Fibroblast of lung (primary cell): ENCODE measurements around the gene MICAL2. TPM values are rescaled to one million over a fixed set of nuclear protein-coding genes. Genes with fewer than 3 reads are reported as not detected.

Source experiments
- DNase-seq, 2 donors: peaks; one replicate each; pipeline versions ENCODE4 v3.0.0 to v3.0.0-alpha.2; 2010; ENCODE audit warnings: low read depth in 2 of 2
- H2AFZ ChIP-seq: 2 replicates; pipeline ENCODE4 v1.5.1; 2012; ENCODE audit warnings: low read length, control low read depth, inconsistent platforms
- H3K27ac ChIP-seq: 2 replicates; pipeline ENCODE4 v1.5.1; 2011; ENCODE audit warnings: low read length, control low read depth; ENCODE audit not compliant: insufficient read depth
- H3K27me3 ChIP-seq: 2 replicates; pipeline ENCODE4 v1.5.1; 2011; ENCODE audit warnings: mild to moderate bottlenecking, low read length; ENCODE audit not compliant: control insufficient read depth, insufficient read depth
- H3K36me3 ChIP-seq: 2 replicates; pipeline ENCODE4 v1.5.1; 2011; ENCODE audit warnings: low read length; ENCODE audit not compliant: control insufficient read depth, insufficient read depth
- H3K4me1 ChIP-seq: 2 replicates; pipeline ENCODE4 v1.5.1; 2011; ENCODE audit warnings: low read length; ENCODE audit not compliant: control insufficient read depth, insufficient read depth; ENCODE audit errors: extremely low read depth
- H3K4me2 ChIP-seq: 2 replicates; pipeline ENCODE4 v1.5.1; 2011; ENCODE audit warnings: low read length, control low read depth; ENCODE audit not compliant: insufficient read depth; ENCODE audit errors: extremely low read depth
- H3K4me3 ChIP-seq, 4 experiments: fragments of 200-600 bp in 1 of 4; sonication (generic) in 1 of 4; replicated peaks in 1 of 4; 2 replicates each; pipeline ENCODE4 v1.5.1; 2011 to 2016; ENCODE audit warnings: low read length in 4 of 4, low read depth in 3 of 4, mild to moderate bottlenecking in 3 of 4, control low read depth in 2 of 4, inconsistent platforms in 1 of 4, mixed read lengths in 1 of 4; ENCODE audit not compliant: insufficient read depth in 1 of 4; ENCODE audit errors: control extremely low read depth in 1 of 4
- H3K79me2 ChIP-seq: 2 replicates; pipeline ENCODE4 v1.5.1; 2012; ENCODE audit warnings: mild to moderate bottlenecking, low read length, inconsistent platforms; ENCODE audit not compliant: control insufficient read depth, insufficient read depth
- H3K9ac ChIP-seq: 2 replicates; pipeline ENCODE4 v1.5.1; 2011; ENCODE audit warnings: mild to moderate bottlenecking, low read length, control low read depth; ENCODE audit not compliant: insufficient read depth
- H3K9me3 ChIP-seq: 2 replicates; pipeline ENCODE4 v1.5.1; 2012; ENCODE audit warnings: low read depth, low read length; ENCODE audit not compliant: control insufficient read depth, insufficient read depth
- H4K20me1 ChIP-seq: 2 replicates; pipeline ENCODE4 v1.5.1; 2011; ENCODE audit warnings: low read length; ENCODE audit not compliant: control insufficient read depth, insufficient read depth; ENCODE audit errors: extremely low read depth
- CTCF ChIP-seq, 2 donors: IDR thresholded peaks in 1 of 2; conservative IDR thresholded peaks in 1 of 2; 1 replicate in 1 of 2; 2 replicates in 1 of 2; pipeline ENCODE4 v1.5.1; 2011 to 2012; ENCODE audit warnings: low read length in 2 of 2, control low read depth in 1 of 2, inconsistent platforms in 1 of 2, low read depth in 1 of 2, mild to moderate bottlenecking in 1 of 2
- EZH2 ChIP-seq: IDR thresholded peaks from 2 replicates; pipeline ENCODE4 v1.5.1; 2012; ENCODE audit warnings: low read length, control low read depth, mild to moderate bottlenecking; ENCODE audit errors: missing control alignments
- polyA plus RNA-seq, 2 donors: library from polyadenylated mRNA; depleted of rRNA in 1 of 2; stranded (reverse) in 1 of 2; unstranded in 1 of 2; fragments of >200 nt; gene quantifications; 2 replicates each; pipeline ENCODE4 v1.2.1, GENCODE V29; 2011 to 2012; ENCODE audit warnings: missing spikeins in 1 of 2
- total RNA-seq: library from RNA; depleted of rRNA; stranded (reverse); fragments of >200 nt; gene quantifications from 2 replicates; pipeline ENCODE4 v1.2.1, GENCODE V29; 2014

The MICAL2 gene
- total and polyA plus RNA-seq, 2 donors (not counting 1 experiment from before 2014, with no cell fraction given) = 78.5 to 275 TPM

- H3K9me3 ChIP-seq = no peaks in the 10 kb centered on the region
- no peaks in the 10 kb centered on the region for H3K27me3 ChIP-seq
- TF ChIP-seq CTCF (conservative IDR thresholded peaks at IDR 0.05 in 1 of 2, IDR thresholded peaks at IDR 0.05 in 1 of 2; ENCODE audit: low read depth in 1 of 2, low read length in 2 of 2) (peak in 1 of 2 donors; percentile 3), EZH2 (no peak)
- H4K20me1 ChIP-seq = no peaks in the 10 kb centered on the region
- peak; percentile 88 to 92 for DNase-seq
- peaks cover 4% of the 10 kb centered on the region for H3K36me3 ChIP-seq
- peaks cover 39% of the 10 kb centered on the region for H3K4me1 ChIP-seq
- H3K27ac ChIP-seq = peak overlapping the region; percentile 49
- peaks cover 83% of the 10 kb centered on the region for H3K79me2 ChIP-seq
- peak overlapping the region; percentile 25 for H3K4me2 ChIP-seq
- H3K9ac ChIP-seq = no peak overlapping the region
- H3K4me3 ChIP-seq = no peak overlapping the region
- no peak overlapping the region for H2AFZ ChIP-seq
These were observed 16.1 kb downstream of the MICAL2 start for GRCh38 chr11:12126344-12127019.

- Histone ChIP-seq H3K27me3 (no peaks in the 10 kb centered on the region), H3K79me2 (peaks cover 82% of the 10 kb centered on the region), H3K27ac (peak overlapping the region; percentile 35), H4K20me1 (no peaks in the 10 kb centered on the region), H3K36me3 (peaks cover 2% of the 10 kb centered on the region), H3K4me3 (no peak overlapping the region), H2AFZ (no peak overlapping the region), H3K4me2 (no peak overlapping the region), H3K9ac (no peak overlapping the region), H3K9me3 (no peaks in the 10 kb centered on the region), H3K4me1 (peaks cover 39% of the 10 kb centered on the region)
- no peak for DNase-seq
- TF ChIP-seq CTCF (conservative IDR thresholded peaks at IDR 0.05 in 1 of 2, IDR thresholded peaks at IDR 0.05 in 1 of 2; ENCODE audit: low read depth in 1 of 2, low read length in 2 of 2) (no peak), EZH2 (no peak)
These were observed 17.0 kb downstream of the MICAL2 start for GRCh38 chr11:12127206-12127898.

- Histone ChIP-seq H3K4me2 (no peak overlapping the region), H3K9ac (no peak overlapping the region), H3K27me3 (no peaks in the 10 kb centered on the region), H3K4me3 (no peak overlapping the region), H3K27ac (no peak overlapping the region), H4K20me1 (no peaks in the 10 kb centered on the region), H2AFZ (no peak overlapping the region), H3K79me2 (peaks cover 83% of the 10 kb centered on the region), H3K36me3 (no peaks in the 10 kb centered on the region), H3K4me1 (peaks cover 34% of the 10 kb centered on the region), H3K9me3 (no peaks in the 10 kb centered on the region)
- DNase-seq = no peak
- TF ChIP-seq CTCF (conservative IDR thresholded peaks at IDR 0.05 in 1 of 2, IDR thresholded peaks at IDR 0.05 in 1 of 2; ENCODE audit: low read depth in 1 of 2, low read length in 2 of 2) = no peak
- TF ChIP-seq EZH2 = no peak
These were observed 17.9 kb downstream of the MICAL2 start for GRCh38 chr11:12128301-12128751.
